ENCODE data around the gene ULK1.
A peak's percentile ranks its signal among the peaks of the same experiment; 100 is the strongest.

The ULK1 gene

GRCh38 chr12:131860472-131861260, 33.8 kb upstream of the ULK1 start (continued):
- TF ChIP-seq ZNF449 (tag by site-specific recombination; IDR thresholded peaks at IDR 0.05), result no peak
- no peak for TF ChIP-seq ZNF2 (tag by site-specific recombination; IDR thresholded peaks at IDR 0.05)
- TF ChIP-seq PRDM10 (tag by site-specific recombination; IDR thresholded peaks at IDR 0.05), result peak; percentile 89
- TF ChIP-seq SCRT2 (tag by site-specific recombination; IDR thresholded peaks at IDR 0.05), result peak; percentile 98
- no peak for TF ChIP-seq HOXA7 (CRISPR knock-in tag; IDR thresholded peaks at IDR 0.05; ENCODE audit: borderline replicate concordance)
- TF ChIP-seq ZNF146 (tag by site-specific recombination; IDR thresholded peaks at IDR 0.05), result no peak
- TF ChIP-seq SETDB1 (IDR thresholded peaks at IDR 0.05; ENCODE audit: insufficient read length, low read length), result no peak
- TF ChIP-seq ZSCAN23 (tag by site-specific recombination; IDR thresholded peaks at IDR 0.05), result no peak
- TF ChIP-seq ZNF416 (tag by site-specific recombination; IDR thresholded peaks at IDR 0.05), result no peak
- no peak for TF ChIP-seq PRDM6 (tag by site-specific recombination; IDR thresholded peaks at IDR 0.05)
- TF ChIP-seq ZNF16 (tag by site-specific recombination; IDR thresholded peaks at IDR 0.05; ENCODE audit: low read depth), result no peak
- TF ChIP-seq ZNF549 (tag by site-specific recombination; IDR thresholded peaks at IDR 0.05), result no peak
- TF ChIP-seq ZNF658 (tag by site-specific recombination; IDR thresholded peaks at IDR 0.05), result no peak
- TF ChIP-seq ZBTB44 (tag by site-specific recombination; IDR thresholded peaks at IDR 0.05), result peak; percentile 98
- no peak for TF ChIP-seq ZNF707 (tag by site-specific recombination; IDR thresholded peaks at IDR 0.05)
- no peak for TF ChIP-seq KLF9 (tag by site-specific recombination; IDR thresholded peaks at IDR 0.05; ENCODE audit: low read depth)
- TF ChIP-seq MYNN (tag by site-specific recombination; IDR thresholded peaks at IDR 0.05; ENCODE audit: borderline replicate concordance), result no peak
- peak; percentile 71 for TF ChIP-seq ZNF600 (tag by site-specific recombination; IDR thresholded peaks at IDR 0.05)
- TF ChIP-seq GFI1B (tag by site-specific recombination; IDR thresholded peaks at IDR 0.05), result no peak
- no peak for TF ChIP-seq ZNF514 (tag by site-specific recombination; IDR thresholded peaks at IDR 0.05)
- TF ChIP-seq PBX3 (CRISPR knock-in tag; IDR thresholded peaks at IDR 0.05), result no peak
- no peak for TF ChIP-seq ZNF175 (tag by site-specific recombination; IDR thresholded peaks at IDR 0.05)
- peak; percentile 86 for TF ChIP-seq PRDM1 (tag by site-specific recombination; IDR thresholded peaks at IDR 0.05)
- TF ChIP-seq ZNF704 (tag by site-specific recombination; IDR thresholded peaks at IDR 0.05), result no peak
- 0 out of 2 replicates have a peak, but pooled peaks have one; percentile 39 for TF ChIP-seq OSR2 (tag by site-specific recombination; IDR thresholded peaks at IDR 0.05)
- TF ChIP-seq ZNF76 (tag by site-specific recombination; IDR thresholded peaks at IDR 0.05; ENCODE audit: borderline replicate concordance, low read depth), result no peak; the same call in 1 of the 2 replicates
- no peak for TF ChIP-seq ZNF155 (tag by site-specific recombination; IDR thresholded peaks at IDR 0.05)
- TF ChIP-seq ZNF133 (tag by site-specific recombination; IDR thresholded peaks at IDR 0.05), result no peak
